ENCODE measurements around the gene SEPHS1. TPM values are rescaled to one million over a fixed set of nuclear protein-coding genes. Genes with fewer than 3 reads are reported as not detected.

Gene SEPHS1, protein sequence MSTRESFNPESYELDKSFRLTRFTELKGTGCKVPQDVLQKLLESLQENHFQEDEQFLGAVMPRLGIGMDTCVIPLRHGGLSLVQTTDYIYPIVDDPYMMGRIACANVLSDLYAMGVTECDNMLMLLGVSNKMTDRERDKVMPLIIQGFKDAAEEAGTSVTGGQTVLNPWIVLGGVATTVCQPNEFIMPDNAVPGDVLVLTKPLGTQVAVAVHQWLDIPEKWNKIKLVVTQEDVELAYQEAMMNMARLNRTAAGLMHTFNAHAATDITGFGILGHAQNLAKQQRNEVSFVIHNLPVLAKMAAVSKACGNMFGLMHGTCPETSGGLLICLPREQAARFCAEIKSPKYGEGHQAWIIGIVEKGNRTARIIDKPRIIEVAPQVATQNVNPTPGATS
- 15.3 and 20.7 TPM in 2 replicates for total RNA-seq

DNA sequence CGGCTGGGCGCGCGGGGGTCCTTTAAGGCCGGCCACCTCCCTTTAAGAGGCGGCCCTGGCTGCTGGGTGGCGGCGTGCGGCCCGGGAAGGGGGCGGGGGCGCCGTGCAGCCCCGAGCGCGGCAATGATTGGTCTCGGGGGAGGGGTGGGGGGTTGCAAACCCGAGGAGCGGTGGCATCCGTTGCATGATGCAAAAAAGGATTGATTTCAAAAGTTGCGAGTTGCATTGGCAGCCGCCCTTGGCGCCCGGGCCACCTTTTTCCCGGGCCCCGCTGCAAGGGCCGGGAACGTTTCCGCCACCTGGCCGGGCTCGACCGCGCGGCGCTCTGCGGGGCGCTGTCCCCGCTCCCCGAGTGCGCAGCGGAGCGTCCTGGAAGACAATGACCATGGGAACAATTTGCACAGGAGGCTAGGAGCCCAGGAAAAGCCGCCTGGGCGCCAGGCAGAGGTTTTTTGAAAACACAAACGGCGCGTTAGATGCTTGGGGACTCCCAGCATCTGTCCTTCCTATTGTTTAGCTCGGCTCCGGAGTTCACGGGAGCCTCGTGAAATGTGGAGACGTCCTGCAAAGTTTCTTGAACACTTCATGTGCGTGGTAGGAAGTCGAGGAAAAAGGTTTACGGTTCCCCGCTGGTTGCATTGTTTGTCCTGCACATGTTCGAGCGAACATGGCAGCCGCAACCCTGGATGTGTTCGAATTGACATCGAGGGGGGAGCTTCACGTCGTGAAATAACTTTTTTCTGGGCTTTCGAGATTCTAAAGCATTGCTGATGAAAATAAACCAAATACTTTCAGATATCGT lies at the start of gene SEPHS1:
Gene SEPHS1, minus strand, starts transcription at position 78 of the 802 bp plus-strand sequence. CDS start 3,343 bp downstream, outside the sequence.

DNA sequence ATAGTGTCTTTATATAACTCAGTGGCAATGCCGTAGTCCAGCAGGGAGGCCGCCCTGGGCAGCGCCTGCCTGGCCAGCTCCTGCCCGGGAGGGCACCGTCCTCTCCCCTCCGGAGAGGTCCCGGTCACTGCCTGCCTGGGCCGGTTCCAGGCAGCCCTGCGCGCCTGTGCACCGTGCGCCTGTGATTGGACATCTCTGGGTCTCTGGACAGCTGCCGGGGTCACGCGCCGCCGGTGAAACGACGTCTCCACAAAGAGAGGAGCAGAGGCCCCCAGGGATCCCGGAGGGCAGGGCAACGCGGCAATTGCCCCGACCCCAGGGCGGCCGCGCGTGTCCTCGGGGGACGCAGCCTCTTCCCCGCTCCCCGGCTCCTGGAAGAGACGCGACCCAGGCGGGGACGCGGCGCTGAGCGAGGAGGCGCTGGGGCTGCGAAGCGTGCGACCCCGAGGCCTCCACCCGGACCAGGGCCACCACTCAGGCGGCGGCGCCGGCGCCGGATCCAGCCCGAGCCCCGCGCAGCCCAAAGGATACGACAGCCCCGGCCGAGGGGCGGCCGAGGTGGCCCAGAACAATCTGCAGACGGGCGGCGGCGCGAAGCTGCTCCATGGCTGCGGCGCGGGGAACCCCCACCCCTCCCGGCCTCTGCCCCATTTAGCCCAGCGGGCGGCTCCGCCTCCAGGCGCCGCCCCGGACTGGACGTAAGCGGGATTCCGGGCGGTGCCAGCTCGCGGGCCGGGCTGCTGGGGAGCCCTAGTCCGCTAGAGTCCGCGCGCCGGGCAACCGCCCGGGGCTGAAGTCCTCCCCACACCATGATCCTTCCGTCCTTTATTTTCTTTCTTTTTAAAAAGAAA lies 48.4 kb downstream of the SEPHS1 start, which contains the start of gene PHYH:
Gene PHYH, minus strand, starts transcription at position 628 of the 851 bp plus-strand sequence. Its CDS starts 22 bp downstream, at position 606.

Other genes with a start within 250 kb of the SEPHS1 start
- gene OPTN, start 248.1 kb downstream of the SEPHS1 start, total RNA-seq: 44.5 and 104 TPM in 2 replicates
- gene MCM10, start 186.7 kb downstream of the SEPHS1 start, total RNA-seq: 0.43 and 3.9 TPM in 2 replicates
- not detected in 2 replicates for gene UCMA, start 113.9 kb downstream of the SEPHS1 start, total RNA-seq
- 8.7 and 12.4 TPM in 2 replicates for gene PHYH, start 48.2 kb downstream of the SEPHS1 start, total RNA-seq
- gene BEND7, start 180.7 kb upstream of the SEPHS1 start, total RNA-seq: 1.3 and 6.0 TPM in 2 replicates
- gene PRPF18, start 238.7 kb upstream of the SEPHS1 start, total RNA-seq: 41.6 and 44.6 TPM in 2 replicates

All from tracheal epithelial cell (primary cell).